ENCODE measurements around the gene PDXP. TPM values are rescaled to one million over a fixed set of nuclear protein-coding genes. Genes with fewer than 3 reads are reported as not detected.
A peak's percentile ranks its signal among the peaks of the same experiment; 100 is the strongest.

The PDXP gene
- total RNA-seq, 1 experiment from 2014 or later, result 17.6 TPM

GRCh38 chr22:37681556-37682049 lies 23.1 kb downstream of the PDXP start:
- peak; percentile 71 for ATAC-seq
- H3K27ac ChIP-seq (ENCODE audit: low read length), result peak overlapping the region; percentile 59
- in situ Hi-C loops (cut with HindIII; ENCODE audit: low pct_unique_long_range_greater_than_20kb, low sequenced_read_pairs) (no loop called here), intact Hi-C loops (cut with micrococcal nuclease; ENCODE audit: unreplicated experiment) (loop anchor here (2.0 kb wide), 1 partner anchor 39 kb away; no protein-coding TSS in a partner anchor)
- no peaks in the 10 kb centered on the region for H3K9me3 ChIP-seq (ENCODE audit: control insufficient read depth, insufficient read depth, low read depth, low read length)
- no TSS peak for BruUV-seq (replicated peaks)
- peak; percentile 58 for DNase-seq (ENCODE audit: low read depth, low spot score)
- TF ChIP-seq, protein P1, sequence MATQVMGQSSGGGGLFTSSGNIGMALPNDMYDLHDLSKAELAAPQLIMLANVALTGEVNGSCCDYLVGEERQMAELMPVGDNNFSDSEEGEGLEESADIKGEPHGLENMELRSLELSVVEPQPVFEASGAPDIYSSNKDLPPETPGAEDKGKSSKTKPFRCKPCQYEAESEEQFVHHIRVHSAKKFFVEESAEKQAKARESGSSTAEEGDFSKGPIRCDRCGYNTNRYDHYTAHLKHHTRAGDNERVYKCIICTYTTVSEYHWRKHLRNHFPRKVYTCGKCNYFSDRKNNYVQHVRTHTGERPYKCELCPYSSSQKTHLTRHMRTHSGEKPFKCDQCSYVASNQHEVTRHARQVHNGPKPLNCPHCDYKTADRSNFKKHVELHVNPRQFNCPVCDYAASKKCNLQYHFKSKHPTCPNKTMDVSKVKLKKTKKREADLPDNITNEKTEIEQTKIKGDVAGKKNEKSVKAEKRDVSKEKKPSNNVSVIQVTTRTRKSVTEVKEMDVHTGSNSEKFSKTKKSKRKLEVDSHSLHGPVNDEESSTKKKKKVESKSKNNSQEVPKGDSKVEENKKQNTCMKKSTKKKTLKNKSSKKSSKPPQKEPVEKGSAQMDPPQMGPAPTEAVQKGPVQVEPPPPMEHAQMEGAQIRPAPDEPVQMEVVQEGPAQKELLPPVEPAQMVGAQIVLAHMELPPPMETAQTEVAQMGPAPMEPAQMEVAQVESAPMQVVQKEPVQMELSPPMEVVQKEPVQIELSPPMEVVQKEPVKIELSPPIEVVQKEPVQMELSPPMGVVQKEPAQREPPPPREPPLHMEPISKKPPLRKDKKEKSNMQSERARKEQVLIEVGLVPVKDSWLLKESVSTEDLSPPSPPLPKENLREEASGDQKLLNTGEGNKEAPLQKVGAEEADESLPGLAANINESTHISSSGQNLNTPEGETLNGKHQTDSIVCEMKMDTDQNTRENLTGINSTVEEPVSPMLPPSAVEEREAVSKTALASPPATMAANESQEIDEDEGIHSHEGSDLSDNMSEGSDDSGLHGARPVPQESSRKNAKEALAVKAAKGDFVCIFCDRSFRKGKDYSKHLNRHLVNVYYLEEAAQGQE (IDR thresholded peaks at IDR 0.05; ENCODE audit: insufficient read depth in 1 of 2, low read depth in 2 of 2, low read length in 1 of 2), result no peak
- TF ChIP-seq SIN3A (IDR thresholded peaks at IDR 0.05; ENCODE audit: borderline replicate concordance, insufficient read depth, low read depth, low read length), result no peak
- TF ChIP-seq, protein P2, sequence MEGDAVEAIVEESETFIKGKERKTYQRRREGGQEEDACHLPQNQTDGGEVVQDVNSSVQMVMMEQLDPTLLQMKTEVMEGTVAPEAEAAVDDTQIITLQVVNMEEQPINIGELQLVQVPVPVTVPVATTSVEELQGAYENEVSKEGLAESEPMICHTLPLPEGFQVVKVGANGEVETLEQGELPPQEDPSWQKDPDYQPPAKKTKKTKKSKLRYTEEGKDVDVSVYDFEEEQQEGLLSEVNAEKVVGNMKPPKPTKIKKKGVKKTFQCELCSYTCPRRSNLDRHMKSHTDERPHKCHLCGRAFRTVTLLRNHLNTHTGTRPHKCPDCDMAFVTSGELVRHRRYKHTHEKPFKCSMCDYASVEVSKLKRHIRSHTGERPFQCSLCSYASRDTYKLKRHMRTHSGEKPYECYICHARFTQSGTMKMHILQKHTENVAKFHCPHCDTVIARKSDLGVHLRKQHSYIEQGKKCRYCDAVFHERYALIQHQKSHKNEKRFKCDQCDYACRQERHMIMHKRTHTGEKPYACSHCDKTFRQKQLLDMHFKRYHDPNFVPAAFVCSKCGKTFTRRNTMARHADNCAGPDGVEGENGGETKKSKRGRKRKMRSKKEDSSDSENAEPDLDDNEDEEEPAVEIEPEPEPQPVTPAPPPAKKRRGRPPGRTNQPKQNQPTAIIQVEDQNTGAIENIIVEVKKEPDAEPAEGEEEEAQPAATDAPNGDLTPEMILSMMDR (IDR thresholded peaks at IDR 0.05), result peak; percentile 91
- TF ChIP-seq POLR2AphosphoS5 (IDR thresholded peaks at IDR 0.05; ENCODE audit: low read depth, low read length), result no peak
- no peak for TF ChIP-seq TCF7L2 (IDR thresholded peaks at IDR 0.05; ENCODE audit: low read depth, low read length)
- ChIA-PET POLR2A (interaction anchor here (0.6 kb wide), 2 partner anchors 256 to 264 kb away, joined by 6 to 10 read pairs; no protein-coding TSS in a partner anchor), CTCF (interaction anchor here (0.7 to 2.7 kb wide), 6 partner anchors 8 to 38 kb away, joined by 3 to 13 read pairs (median 7); partner anchors contain the start of gene PDXP)
- H3K36me3 ChIP-seq (ENCODE audit: control insufficient read depth, insufficient read depth, low read length), result no peaks in the 10 kb centered on the region
- no peaks in the 10 kb centered on the region for H3K27me3 ChIP-seq (ENCODE audit: control insufficient read depth, insufficient read depth, low read length)
- no peak overlapping the region for H3K4me3 ChIP-seq (ENCODE audit: low read depth in 2 of 2, low read length in 2 of 2)
- H3K4me1 ChIP-seq (ENCODE audit: control insufficient read depth, insufficient read depth, low read length), result peaks cover 32% of the 10 kb centered on the region

- no peak overlapping the region for H3K27ac ChIP-seq (ENCODE audit: low read length)
- TF ChIP-seq SIN3A (IDR thresholded peaks at IDR 0.05; ENCODE audit: borderline replicate concordance, insufficient read depth, low read depth, low read length) (no peak), POLR2AphosphoS5 (IDR thresholded peaks at IDR 0.05; ENCODE audit: low read depth, low read length) (no peak), TCF7L2 (IDR thresholded peaks at IDR 0.05; ENCODE audit: low read depth, low read length) (no peak)
- TF ChIP-seq, protein P1 (IDR thresholded peaks at IDR 0.05; ENCODE audit: insufficient read depth in 1 of 2, low read depth in 2 of 2, low read length in 1 of 2), result no peak
- ChIA-PET CTCF (interaction anchor here (0.6 kb wide), 1 partner anchor 51 kb away, joined by 3 read pairs; no protein-coding TSS in a partner anchor), POLR2A (interaction anchor here (0.7 to 0.8 kb wide), 2 partner anchors 40 to 43 kb away, joined by 3 to 4 read pairs; no protein-coding TSS in a partner anchor)
- no TSS peak for BruUV-seq (replicated peaks)
- ATAC-seq (no peak), DNase-seq (ENCODE audit: low read depth, low spot score) (no peak)
- H3K4me3 ChIP-seq (ENCODE audit: low read depth in 2 of 2, low read length in 2 of 2), result no peak overlapping the region
- peaks cover 2% of the 10 kb centered on the region; the same call in 1 of the 2 replicates for H3K36me3 ChIP-seq (ENCODE audit: control insufficient read depth, insufficient read depth, low read length)
- in situ Hi-C loops (cut with HindIII; ENCODE audit: low pct_unique_long_range_greater_than_20kb, low sequenced_read_pairs) (no loop called here), intact Hi-C loops (cut with micrococcal nuclease; ENCODE audit: unreplicated experiment) (no loop called here)
- no peaks in the 10 kb centered on the region for H3K27me3 ChIP-seq (ENCODE audit: control insufficient read depth, insufficient read depth, low read length)
- peaks cover 13% of the 10 kb centered on the region for H3K4me1 ChIP-seq (ENCODE audit: control insufficient read depth, insufficient read depth, low read length)
- H3K9me3 ChIP-seq (ENCODE audit: control insufficient read depth, insufficient read depth, low read depth, low read length), result no peaks in the 10 kb centered on the region
These were observed 26.5 kb downstream of the PDXP start for GRCh38 chr22:37684803-37685615.

All from Panc1 (cell line).